Psoas muscle (tissue), 8 donors: ENCODE measurements around the gene PM20D2. TPM values are rescaled to one million over a fixed set of nuclear protein-coding genes. Genes with fewer than 3 reads are reported as not detected.

Experiments used
- ATAC-seq, 4 donors: fragments of 200-7000 bp; cut with Tn5 transposase; one replicate each; pipeline ENCODE4 v1.9.1; 2020; ENCODE audit warnings: moderate library complexity in 3 of 4, mild to moderate bottlenecking in 2 of 4
- DNase-seq, 2 donors: peaks; one replicate each; pipeline ENCODE4 v3.0.0-alpha.2; 2020
- H3K27ac ChIP-seq: fragments of 200-600 bp; one replicate; pipeline ENCODE4 v1.8.0; 2022
- H3K27me3 ChIP-seq, 3 donors: fragments of 200-600 bp in 1 of 3; one replicate each; pipeline versions ENCODE4 v1.6.1 to v1.8.0; 2013 to 2022; ENCODE audit warnings: low read length in 2 of 3, mild to moderate bottlenecking in 2 of 3, moderate library complexity in 1 of 3; ENCODE audit not compliant: insufficient read depth in 3 of 3
- H3K36me3 ChIP-seq, 2 donors: fragments of 200-600 bp in 1 of 2; one replicate each; pipeline versions ENCODE4 v1.6.1 to v1.8.0; 2013 to 2022; ENCODE audit warnings: low read depth in 1 of 2, mild to moderate bottlenecking in 1 of 2, moderate library complexity in 1 of 2; ENCODE audit not compliant: insufficient read depth in 1 of 2
- H3K4me1 ChIP-seq: fragments of 200-600 bp; one replicate; pipeline ENCODE4 v1.8.0; 2022
- H3K4me3 ChIP-seq: fragments of 200-600 bp; one replicate; pipeline ENCODE4 v1.8.0; 2022; ENCODE audit warnings: mild to moderate bottlenecking
- H3K9me3 ChIP-seq: fragments of 200-600 bp; one replicate; pipeline ENCODE4 v1.8.0; 2022
- WGBS, 3 donors: extraction: QIAGEN DNeasy Blood & Tissue Kit; methylation state at CpG; one replicate each; pipeline versions ENCODE4 v1.1.6 to v1.1.7; 2013; 5-methylcytosine and 5-hydroxymethylcytosine counted together
- intact Hi-C, 2 donors: fragments of 100-400 bp; cut with DNase I; formaldehyde crosslinking; loops; one replicate each; pipeline versions ENCODE4 v1.11.0 to v1.14.2; 2022
- polyA plus RNA-seq, 3 donors: library from polyadenylated mRNA; stranded (reverse); fragments of 200-250 nt; gene quantifications; one replicate each; pipeline ENCODE4 v1.2.3, GENCODE V29; 2013
- total RNA-seq, 4 donors: library from RNA; stranded (reverse); fragmentation: NEBNext Ultra II Directional in 2 of 4; extraction: Animal tissue kit (Norgen Biotek cat#: 25700) in 2 of 4; gene quantifications; one replicate each; pipeline versions ENCODE4 v1.2.1 to v1.2.4, GENCODE V29; 2021 to 2023
- TF ChIP-seq, protein P1 (sequence below): fragments of 200-600 bp; IDR thresholded peaks from one replicate; pipeline ENCODE4 v1.8.0; 2022; ENCODE audit warnings: antibody characterized with exemption
- donor health status: healthy with polysubstance abuse.
- donor health status: DM: no; HTN: no; CAD: no; lungs with moderate emphysema.
- donor health status: Bipolar disorder and iron deficiency.
- donor health status: healthy.
- donor health status: DM: yes; HTN: yes; CAD: no.
- donor health status: DM: no; HTN: no; CAD: no.
- donor health status: DM: no; HTN: no; CAD: no.
- donor health status: DM: yes; HTN: yes; CAD: no.

Gene PM20D2
- total and polyA plus RNA-seq, 7 donors = 2.7 to 56.2 (median 13.5) TPM

DNA sequence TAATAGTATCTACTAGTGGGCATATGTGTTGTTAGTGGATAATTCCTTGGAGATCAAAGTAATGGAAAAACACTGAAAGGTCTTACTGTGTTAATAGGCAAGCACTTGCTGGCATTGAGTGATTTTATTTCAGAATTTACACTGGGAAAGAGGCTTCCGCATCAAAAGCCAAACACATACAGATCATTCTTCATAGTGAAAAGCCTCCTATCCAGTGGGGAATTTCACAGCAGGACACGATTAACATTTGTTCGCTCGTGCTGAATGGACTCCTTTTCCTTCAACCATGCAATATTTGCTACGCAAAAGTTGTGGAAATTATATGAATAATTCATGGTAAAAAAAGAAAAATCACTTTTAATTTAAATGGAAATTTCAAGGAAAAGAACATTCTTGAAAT, 44.9 kb downstream of the PM20D2 start:
- intact Hi-C loops = no loop called here
- peaks cover 15% of the 10 kb centered on the region for H3K4me1 ChIP-seq
- WGBS, 3 donors = 57 to 61% (median 59%) methylated on average over 5 of the region's 5 CpGs
- H3K27me3 ChIP-seq = no peaks in the 10 kb centered on the region
- H3K27ac ChIP-seq = no peak overlapping the region
- no peak for DNase-seq
- TF ChIP-seq, protein P1, sequence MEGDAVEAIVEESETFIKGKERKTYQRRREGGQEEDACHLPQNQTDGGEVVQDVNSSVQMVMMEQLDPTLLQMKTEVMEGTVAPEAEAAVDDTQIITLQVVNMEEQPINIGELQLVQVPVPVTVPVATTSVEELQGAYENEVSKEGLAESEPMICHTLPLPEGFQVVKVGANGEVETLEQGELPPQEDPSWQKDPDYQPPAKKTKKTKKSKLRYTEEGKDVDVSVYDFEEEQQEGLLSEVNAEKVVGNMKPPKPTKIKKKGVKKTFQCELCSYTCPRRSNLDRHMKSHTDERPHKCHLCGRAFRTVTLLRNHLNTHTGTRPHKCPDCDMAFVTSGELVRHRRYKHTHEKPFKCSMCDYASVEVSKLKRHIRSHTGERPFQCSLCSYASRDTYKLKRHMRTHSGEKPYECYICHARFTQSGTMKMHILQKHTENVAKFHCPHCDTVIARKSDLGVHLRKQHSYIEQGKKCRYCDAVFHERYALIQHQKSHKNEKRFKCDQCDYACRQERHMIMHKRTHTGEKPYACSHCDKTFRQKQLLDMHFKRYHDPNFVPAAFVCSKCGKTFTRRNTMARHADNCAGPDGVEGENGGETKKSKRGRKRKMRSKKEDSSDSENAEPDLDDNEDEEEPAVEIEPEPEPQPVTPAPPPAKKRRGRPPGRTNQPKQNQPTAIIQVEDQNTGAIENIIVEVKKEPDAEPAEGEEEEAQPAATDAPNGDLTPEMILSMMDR = no peak
- H3K4me3 ChIP-seq = no peak overlapping the region
- H3K36me3 ChIP-seq = no peaks in the 10 kb centered on the region
- peaks cover 12% of the 10 kb centered on the region for H3K9me3 ChIP-seq
- no peak for ATAC-seq

DNA sequence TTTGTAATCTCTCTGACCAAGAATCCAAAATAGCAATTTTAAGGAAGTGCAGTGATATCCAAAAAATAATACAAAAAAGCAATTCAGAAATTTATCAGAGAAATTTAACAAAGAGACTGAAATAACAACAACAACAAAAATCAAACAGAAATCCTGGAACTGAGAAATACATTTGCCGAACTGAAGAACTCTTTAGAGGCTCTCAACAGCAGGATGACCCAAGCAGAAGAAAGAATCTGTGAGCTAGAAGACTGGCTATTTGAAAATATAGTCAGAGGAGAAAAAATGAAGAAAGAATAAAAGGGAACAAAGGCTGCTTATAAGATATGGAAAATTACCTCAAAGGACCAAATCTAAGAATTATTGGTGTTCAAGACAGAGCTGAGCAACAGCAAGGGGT, 48.7 kb downstream of the PM20D2 start:
- intact Hi-C loops = no loop called here
- Histone ChIP-seq H3K27me3 (no peaks in the 10 kb centered on the region), H3K27ac (no peak overlapping the region), H3K9me3 (peaks cover 13% of the 10 kb centered on the region), H3K4me3 (no peak overlapping the region), H3K36me3 (no peaks in the 10 kb centered on the region), H3K4me1 (no peaks in the 10 kb centered on the region)
- ATAC-seq = no peak
- no peak for DNase-seq
- TF ChIP-seq, protein P1 = no peak
- 95 to 100% (median 97%) methylated on average over 1 of the region's 1 CpG for WGBS, 3 donors

DNA sequence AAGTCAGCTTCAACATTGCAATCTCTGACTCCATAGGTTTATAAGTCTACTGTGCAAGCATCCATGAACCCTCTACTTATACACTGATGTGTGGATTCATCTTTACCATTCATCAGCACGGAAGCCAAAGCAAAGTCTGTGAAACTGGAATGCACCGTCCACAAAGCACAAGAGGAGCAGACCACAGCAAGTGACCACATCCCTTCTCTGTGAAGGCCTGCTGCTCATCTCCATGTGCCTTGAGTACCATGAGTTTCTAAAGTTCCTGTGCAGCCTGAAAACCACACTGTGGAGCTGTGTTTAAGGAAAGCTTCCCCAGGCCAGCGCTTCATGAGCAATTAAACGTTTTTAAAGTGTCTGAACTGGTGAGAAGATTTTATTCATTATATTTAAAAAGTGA, 51.3 kb downstream of the PM20D2 start:
- intact Hi-C loops = no loop called here
- DNase-seq (no peak), ATAC-seq (no peak)
- H3K4me3 ChIP-seq = no peak overlapping the region
- H3K27ac ChIP-seq = no peak overlapping the region
- no peaks in the 10 kb centered on the region for H3K4me1 ChIP-seq
- peaks cover 13% of the 10 kb centered on the region for H3K9me3 ChIP-seq
- H3K27me3 ChIP-seq = no peaks in the 10 kb centered on the region
- TF ChIP-seq, protein P1 = no peak
- H3K36me3 ChIP-seq = no peaks in the 10 kb centered on the region
- 79 to 91% (median 87%) methylated on average over 4 of the region's 4 CpGs for WGBS, 3 donors

DNA sequence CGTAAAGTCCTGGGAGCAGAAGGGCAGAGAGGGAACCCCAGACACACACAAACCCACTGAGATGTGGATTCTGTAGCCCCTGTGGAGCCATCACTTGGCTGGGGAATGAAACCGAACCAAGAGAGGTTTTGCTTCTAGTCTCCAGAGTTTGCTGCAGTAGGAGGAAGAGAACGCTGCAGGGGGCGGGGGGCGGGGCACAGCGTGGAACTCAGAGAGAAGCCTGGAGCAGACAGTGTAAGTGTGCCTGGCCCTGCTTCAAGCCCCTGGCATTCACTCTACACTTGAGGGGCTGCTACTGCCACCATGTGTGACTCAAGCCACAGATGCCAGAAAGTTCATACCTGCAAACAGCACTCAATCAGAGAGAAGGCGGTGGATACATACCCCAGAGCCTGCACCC, 52.4 kb downstream of the PM20D2 start:
- TF ChIP-seq, protein P1 = no peak
- 73 to 87% (median 74%) methylated on average over 7 of the region's 7 CpGs for WGBS, 3 donors
- no peaks in the 10 kb centered on the region for H3K4me1 ChIP-seq
- no peaks in the 10 kb centered on the region for H3K36me3 ChIP-seq
- no peak for ATAC-seq
- intact Hi-C loops = no loop called here
- H3K27me3 ChIP-seq = no peaks in the 10 kb centered on the region
- H3K9me3 ChIP-seq = peaks cover 13% of the 10 kb centered on the region
- H3K4me3 ChIP-seq = no peak overlapping the region
- H3K27ac ChIP-seq = no peak overlapping the region
- DNase-seq = no peak

DNA sequence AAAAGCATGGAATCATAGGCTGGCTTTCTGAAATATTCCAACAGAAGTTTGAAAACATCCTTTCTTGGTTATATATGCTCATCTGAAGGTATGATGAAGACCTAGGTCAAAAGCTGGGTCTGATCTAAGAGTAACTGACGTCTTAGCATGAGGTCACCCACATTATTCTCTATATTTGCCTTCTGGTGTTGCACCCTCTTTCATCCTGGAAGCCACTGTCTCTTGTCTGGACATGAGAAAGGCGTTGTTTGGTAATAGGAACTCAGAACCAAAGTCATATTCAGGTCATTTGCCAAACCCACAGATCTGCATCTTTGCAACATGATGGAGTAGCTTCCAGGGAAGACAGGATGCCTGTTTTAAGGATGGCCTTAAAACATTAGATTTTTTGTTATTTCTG, 53.7 kb downstream of the PM20D2 start:
- 88 to 92% (median 91%) methylated on average over 2 of the region's 2 CpGs for WGBS, 3 donors
- peaks cover 3% of the 10 kb centered on the region for H3K4me1 ChIP-seq
- intact Hi-C loops = no loop called here
- no peak overlapping the region for H3K4me3 ChIP-seq
- TF ChIP-seq, protein P1 = no peak
- no peak overlapping the region for H3K27ac ChIP-seq
- no peaks in the 10 kb centered on the region for H3K36me3 ChIP-seq
- H3K9me3 ChIP-seq = peaks cover 10% of the 10 kb centered on the region
- H3K27me3 ChIP-seq = no peaks in the 10 kb centered on the region
- DNase-seq (no peak), ATAC-seq (no peak)
